H54 (cell line): ENCODE results near the gene KLHL26.

Source experiments
- DNase-seq: peaks from one replicate; pipeline ENCODE4 v3.0.0; 2011; ENCODE audit warnings: low spot score, mixed read lengths; ENCODE audit not compliant: insufficient read length
- FAIRE-seq: peaks from 3 replicates; lab custom pipeline; 2011; peaks lifted over from hg19 to GRCh38; lab: Jason Lieb, UNC
- POLR2A ChIP-seq: IDR thresholded peaks from 2 replicates; pipeline ENCODE4 v1.6.1; 2011; ENCODE audit warnings: low read depth, mild to moderate bottlenecking, low read length

KLHL26 gene

DNA sequence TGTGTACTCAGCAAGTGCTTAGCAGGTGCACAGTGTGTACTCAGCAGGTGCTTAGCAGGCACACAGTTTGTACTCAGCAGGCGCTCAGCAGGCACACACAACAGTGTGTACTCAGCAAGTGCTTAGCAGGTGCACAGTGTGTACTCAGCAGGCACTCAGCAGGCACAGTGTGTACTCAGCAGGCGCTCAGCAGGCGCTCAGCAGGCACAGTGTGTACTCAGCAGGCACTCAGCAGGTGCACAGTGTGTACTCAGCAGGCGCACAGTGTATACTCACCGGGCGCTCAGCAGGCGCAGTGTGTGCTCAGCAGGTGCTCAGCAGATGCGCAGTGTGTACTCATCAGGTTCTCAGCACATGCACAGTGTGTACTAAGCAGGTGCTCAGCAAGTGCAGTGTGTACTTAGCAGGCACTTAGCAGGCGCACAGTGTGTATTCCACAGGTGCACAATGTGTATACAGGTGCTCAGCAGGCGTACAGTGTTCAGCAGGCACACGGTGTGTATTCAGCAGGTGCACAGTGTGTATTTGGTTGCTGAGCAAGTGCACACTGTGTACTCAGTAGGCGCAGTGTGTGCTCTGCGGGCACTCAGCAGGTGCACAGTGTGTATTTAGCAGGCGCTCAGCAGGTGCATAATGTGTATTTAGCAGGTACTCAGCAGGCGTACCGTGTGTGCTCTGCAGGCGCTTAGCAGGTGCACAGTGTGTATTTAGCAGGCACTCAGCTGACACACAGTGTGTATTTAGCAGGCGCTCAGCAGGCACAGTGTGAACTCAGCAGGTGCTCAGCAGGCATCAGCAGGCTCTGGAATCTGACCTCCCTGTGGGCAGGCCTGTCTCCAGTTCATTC lies 61.7 kb downstream of the KLHL26 start:
- no peak for FAIRE-seq

DNA sequence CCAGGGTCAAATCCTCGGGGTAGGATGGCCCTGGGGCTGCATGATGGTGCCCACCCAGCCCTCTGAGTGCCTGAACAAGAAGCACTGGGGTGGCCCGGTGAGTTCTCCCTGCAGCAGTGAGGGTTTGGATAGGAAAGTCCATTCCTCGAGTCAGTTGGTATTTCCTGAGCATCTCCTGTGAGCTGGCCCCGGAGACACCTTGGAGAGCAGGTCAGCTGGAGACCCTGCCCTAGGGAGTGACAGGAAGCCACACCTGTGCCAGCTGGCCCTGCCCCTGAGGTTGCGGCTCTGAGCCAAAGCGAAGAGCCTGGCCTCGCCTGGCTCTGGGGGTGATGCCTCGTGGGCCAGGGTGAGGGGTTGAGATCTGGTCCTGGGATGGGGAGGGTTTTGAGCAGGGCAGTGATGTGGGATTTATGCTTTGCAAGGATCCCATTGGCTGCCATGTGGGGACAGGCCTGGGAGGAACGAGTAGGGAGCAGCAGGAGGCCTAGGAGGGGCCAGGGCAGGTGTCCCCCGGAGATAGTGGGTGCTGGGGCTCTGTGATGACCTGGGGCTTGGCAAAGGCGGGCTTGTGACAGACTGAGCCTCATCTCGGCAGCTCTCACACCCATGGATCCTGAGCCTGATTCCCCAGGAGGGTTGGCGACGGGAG lies 62.7 kb downstream of the KLHL26 start:
- TF ChIP-seq POLR2A = no peak
- FAIRE-seq = no peak
- no peak for DNase-seq

More for the DNA sequence above, 61.7 kb downstream of the KLHL26 start:
- no peak for TF ChIP-seq POLR2A
- DNase-seq = no peak

DNA sequence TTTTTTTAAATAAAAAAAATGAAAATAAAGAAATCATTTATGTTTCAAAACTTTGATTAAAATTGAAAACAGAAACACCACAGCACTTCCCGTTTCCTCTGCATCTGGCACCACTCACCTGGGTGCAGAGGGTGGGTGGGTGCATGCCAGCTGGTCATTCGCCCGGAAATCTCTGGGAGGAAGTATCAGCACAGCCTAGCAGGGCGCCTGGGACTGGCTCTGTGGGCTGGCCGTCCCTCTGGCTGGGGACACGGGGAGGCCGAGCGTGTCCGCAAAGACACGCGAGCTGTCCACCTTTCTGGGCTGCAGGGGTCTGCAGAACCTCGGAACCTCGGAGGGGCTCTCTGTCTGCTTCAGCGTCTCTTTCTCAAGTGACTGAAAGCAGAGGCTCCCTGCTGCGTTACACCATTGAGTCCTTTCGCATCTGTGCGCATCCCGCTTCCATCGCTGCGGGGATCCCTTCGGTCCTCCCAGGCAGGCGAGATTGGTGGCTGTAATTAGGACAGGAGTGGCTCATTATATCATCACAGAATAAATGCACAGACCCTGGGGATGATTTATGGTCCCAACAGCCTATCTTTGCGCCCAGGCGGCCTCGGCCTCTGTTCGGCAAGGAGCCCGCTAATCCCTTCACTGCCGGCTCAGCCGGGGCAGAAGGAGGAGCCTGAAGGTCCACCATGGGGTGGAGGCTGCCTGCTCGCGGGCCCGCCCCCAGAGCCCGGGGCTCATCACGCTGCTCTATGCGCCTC lies 63.8 kb downstream of the KLHL26 start:
- no peak for TF ChIP-seq POLR2A
- no peak for FAIRE-seq

DNA sequence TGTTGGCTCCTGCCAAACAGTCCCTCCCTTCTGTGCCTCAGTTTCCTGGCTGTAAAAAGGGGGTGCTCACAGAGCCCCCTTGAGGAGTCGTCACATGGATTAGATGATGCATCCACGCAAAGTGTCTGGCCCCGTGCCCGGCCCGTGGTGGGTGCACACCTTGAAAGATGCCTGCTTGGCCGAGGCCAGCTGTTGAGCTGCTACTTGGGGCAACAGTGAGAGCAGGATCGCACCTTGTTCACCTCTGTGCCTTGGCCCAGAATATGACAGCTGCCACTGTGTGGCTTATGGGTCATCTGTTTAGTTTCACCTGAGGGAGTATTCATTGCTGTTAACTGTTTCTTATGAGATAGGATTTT lies 64.4 kb downstream of the KLHL26 start:
- DNase-seq (no peak), FAIRE-seq (no peak)
- TF ChIP-seq POLR2A = no peak

More for the DNA sequence above, 63.8 kb downstream of the KLHL26 start:
- peak; percentile 91 for DNase-seq

DNA sequence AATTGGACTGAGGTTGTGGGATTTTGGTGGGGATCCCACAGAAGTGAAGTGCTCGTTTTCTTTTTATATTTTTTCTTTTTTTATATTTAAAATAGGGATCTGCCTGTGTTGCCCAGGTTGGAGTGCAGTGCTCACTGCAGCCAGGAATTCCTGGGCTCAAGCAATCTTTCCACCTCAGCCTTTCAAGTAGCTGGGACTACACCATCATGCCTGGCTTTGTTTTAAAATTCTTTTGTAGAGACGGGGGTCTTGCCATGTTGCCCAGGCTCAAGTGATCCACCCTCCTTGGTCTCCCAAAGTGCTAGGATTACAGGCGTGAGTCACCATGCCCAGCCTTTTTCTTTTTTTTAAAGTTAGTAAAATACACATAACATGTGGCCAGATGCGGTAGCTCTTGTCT lies 67.2 kb downstream of the KLHL26 start:
- no peak for TF ChIP-seq POLR2A
- FAIRE-seq = no peak
- no peak for DNase-seq

DNA sequence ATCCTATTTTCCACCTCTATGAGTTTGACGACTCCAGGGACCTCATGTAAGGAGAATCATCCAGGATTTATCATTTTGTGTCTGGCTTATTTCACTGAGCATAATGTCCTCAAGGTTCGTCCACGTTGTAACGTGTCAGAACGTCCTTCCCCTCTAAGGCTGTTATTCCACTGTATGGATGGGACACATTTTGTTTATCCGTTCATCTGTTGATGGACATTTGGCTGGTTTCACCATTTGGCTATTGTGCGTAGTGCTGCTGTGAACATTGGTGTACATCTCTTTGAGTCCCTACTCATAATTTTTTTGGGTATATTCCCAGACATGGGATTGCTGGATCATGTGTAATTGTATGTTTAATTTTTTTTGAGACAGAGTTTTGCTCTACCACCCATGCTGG lies 68.1 kb downstream of the KLHL26 start:
- DNase-seq (no peak), FAIRE-seq (no peak)
- no peak for TF ChIP-seq POLR2A

DNA sequence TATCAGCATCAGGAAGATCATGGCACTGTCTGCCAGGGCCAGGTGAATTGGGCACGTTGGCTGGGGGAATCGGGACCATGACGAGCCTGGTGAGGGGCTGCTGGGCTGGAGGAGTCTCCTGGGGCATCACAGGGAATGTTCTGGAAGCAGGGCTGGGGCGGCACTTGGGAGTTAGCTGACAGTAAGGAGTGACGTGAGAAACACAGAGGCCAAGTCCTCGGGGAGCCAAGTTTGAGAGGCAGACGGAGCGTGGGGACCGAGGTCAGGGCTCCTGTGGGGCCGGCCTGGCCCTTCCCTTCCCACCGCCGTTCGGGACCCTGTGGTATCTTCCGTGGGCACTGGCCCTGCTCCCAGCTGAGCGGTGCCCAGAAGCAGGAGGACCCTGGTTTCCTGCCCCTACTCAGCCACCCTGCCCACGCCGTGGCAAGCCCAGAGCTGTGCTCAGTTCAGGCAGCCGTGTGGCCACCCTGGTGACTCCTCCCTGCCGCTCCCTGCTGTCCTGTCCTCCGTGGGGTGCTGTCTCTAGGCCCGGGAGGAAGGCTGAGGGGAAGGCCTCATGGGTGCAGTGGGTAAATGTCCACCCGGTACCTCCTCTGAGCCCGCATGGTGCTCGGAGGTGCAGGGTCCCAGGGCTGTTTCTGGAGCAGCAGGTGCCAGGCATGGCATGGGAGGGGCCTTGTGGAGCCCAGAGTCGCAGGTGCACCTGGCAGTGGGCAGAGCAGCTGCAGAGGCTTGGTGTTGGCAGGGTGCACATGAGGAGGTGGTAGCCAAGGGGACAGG lies 71.8 kb downstream of the KLHL26 start:
- FAIRE-seq (no peak), DNase-seq (no peak)
- TF ChIP-seq POLR2A = no peak

DNA sequence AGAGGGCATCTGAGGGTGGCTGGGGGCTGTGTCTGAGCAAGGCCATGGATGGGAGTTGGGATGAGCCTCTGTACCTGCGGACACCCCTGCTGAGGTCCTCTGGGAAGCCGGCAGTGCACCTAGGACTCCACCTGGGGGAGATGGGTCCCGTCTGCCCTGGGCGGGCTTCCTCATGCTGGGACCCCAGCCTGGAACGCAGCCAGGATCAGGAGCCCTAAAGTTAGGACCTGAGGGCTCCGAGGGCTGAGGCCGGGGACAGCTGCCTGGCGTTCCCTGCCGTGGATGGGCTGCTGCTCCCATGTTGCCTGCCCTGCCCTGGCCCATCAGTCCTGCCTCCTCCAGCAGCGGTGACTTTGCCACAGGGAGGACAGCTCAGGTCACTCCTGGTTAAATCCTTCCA lies 72.7 kb downstream of the KLHL26 start:
- FAIRE-seq (no peak), DNase-seq (no peak)
- no peak for TF ChIP-seq POLR2A

DNA sequence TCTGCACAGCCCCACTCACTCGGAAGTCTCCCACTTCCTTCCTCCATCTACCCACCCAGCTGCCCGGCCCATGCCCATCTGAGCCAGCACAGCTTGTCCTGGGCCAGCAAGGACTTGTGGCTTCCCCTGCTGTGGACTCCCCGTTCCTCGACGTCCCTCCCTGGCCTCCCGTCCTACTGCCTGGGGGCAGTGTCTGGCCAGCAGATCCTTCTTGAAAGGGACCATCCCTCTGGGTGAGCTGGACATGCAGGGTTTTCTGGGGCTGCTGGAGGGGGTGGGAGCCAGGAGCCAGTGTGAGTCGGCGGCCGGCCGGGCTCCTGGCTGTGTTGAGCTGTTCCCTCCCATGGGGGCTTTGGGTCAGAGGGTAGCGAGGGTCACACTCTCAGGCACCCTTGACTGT lies 73.4 kb downstream of the KLHL26 start:
- DNase-seq (no peak), FAIRE-seq (no peak)
- TF ChIP-seq POLR2A = no peak

DNA sequence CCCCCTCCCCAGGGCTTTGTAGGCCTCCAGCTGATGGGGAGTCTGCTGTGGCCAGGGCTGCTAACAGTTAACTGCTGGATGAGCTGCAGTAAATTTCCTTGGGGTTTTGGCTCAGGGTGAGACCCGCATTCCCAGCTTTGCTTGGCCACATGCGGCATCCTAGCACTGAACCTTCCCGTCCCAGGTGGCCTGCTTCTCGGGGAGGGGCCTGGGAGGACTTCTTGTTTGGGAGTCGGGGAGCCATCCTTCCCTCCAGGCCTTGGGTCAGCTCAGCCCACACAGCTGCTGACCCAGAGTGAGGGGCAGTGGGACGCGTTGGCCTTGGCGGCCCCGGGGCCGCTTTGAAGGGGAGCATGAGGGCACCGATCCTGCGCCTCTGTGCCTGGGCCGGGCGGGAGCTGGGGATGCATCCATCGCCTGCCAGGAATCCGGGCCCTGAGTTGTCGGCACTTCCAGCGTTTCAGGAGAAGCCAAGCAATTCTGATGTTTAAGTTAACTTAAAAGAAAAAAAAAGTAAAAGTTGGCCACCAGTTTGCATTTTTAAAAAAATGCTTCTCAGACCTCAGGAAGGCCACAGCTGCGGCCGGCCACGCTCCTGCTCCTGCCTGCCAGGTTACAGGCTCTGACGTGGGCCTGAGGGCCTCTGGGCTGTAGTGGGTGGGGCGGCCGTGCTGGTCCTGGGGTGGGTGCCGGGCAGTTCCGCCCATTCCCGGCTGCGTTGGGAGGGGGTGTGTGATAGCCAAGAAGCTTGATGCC lies 74.3 kb downstream of the KLHL26 start:
- no peak for DNase-seq
- no peak for TF ChIP-seq POLR2A
- FAIRE-seq = no peak

DNA sequence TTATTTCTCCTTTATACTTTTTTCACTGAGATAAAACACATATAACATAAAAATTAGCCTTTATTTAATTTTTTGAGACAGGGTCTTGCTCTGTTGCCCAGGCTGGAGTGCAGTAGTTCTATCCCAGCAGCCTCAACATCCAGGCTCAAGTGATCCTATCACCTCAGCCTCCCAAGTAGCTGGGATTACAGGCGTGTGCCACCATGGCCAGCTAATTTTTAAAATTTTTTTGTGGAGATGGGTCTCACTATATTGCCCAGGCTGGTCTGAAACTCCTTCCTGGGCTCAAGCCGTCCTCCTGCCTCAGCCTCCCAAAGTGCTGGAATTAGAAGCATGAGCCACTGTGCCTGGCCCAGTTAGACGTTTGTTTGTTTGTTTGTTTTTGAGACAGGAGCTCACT lies 75.1 kb downstream of the KLHL26 start:
- DNase-seq = no peak
- FAIRE-seq = no peak

DNA sequence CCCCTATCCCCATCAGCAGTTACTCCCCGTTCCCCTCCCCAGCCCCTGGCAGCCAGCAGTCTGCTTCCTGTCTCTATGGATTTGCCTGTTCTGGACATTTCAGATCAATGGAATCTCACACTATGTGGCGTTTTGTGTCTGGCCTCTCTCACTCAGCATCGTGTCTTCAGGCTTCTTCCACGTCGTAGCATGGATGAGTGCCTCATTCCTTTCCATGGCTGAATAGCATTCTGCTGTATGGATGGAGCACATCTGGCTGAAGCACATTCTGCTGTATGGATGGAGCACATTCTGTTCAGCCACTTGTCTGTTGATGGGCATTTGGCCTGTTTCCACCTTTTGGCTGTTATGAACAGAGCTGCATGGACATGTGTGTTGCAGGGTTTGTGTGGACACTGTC lies 76.2 kb downstream of the KLHL26 start:
- FAIRE-seq = no peak
- no peak for TF ChIP-seq POLR2A
- DNase-seq = no peak

More for the DNA sequence above, 75.1 kb downstream of the KLHL26 start:
- TF ChIP-seq POLR2A = no peak
